ENCODE results near the gene PRKCQ.
A peak's percentile ranks its signal among the peaks of the same experiment; 100 is the strongest.

PRKCQ gene

DNA sequence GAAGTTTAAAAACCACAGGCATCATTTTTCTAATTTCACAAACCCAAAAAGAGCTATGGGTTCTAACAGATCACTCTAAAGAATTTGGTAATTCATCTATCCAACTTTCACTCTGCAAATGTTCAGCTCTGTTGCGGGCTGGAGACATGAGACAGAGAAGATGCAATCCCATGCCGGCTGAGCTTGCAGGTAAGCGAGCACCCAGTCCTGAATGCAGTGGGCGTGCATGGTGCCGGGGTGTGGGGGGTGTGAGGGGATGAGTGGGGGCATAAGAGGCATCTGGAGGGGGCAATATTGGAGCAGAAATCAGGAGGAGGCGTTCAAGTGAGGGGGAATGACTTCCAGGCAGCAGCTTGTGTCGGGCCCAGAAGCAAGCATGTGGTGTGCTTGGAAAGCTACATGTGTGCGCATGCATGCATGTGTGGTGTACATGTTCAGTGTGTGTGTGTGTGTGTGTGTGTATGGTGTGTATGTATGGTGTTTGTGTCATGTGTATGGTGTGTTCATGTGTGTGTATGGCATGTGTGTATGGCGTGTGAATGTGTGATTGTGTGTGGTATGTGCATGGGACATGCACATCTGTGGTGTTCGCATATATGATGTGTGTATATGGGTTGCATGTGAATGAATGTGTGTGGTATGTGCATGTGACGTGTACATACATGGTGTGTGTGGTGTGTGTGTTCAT is 172.9 kb downstream of the PRKCQ start:
- DNase-seq (ENCODE audit: low read depth, low spot score) = no peak
- H3K4me3 ChIP-seq (ENCODE audit: low read depth, low read length) = no peak overlapping the region
- ChIA-PET POLR2A (no interaction called here), CTCF (interaction anchor here (0.6 to 3.1 kb wide), 17 partner anchors 9 to 458 kb away, joined by 3 to 45 read pairs (median 7); partner anchors contain the start of genes PFKFB3 and RBM17)
- TF ChIP-seq, protein P1, sequence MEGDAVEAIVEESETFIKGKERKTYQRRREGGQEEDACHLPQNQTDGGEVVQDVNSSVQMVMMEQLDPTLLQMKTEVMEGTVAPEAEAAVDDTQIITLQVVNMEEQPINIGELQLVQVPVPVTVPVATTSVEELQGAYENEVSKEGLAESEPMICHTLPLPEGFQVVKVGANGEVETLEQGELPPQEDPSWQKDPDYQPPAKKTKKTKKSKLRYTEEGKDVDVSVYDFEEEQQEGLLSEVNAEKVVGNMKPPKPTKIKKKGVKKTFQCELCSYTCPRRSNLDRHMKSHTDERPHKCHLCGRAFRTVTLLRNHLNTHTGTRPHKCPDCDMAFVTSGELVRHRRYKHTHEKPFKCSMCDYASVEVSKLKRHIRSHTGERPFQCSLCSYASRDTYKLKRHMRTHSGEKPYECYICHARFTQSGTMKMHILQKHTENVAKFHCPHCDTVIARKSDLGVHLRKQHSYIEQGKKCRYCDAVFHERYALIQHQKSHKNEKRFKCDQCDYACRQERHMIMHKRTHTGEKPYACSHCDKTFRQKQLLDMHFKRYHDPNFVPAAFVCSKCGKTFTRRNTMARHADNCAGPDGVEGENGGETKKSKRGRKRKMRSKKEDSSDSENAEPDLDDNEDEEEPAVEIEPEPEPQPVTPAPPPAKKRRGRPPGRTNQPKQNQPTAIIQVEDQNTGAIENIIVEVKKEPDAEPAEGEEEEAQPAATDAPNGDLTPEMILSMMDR (IDR thresholded peaks at IDR 0.05; ENCODE audit: insufficient read depth, low read length, missing control alignments) = no peak

DNA sequence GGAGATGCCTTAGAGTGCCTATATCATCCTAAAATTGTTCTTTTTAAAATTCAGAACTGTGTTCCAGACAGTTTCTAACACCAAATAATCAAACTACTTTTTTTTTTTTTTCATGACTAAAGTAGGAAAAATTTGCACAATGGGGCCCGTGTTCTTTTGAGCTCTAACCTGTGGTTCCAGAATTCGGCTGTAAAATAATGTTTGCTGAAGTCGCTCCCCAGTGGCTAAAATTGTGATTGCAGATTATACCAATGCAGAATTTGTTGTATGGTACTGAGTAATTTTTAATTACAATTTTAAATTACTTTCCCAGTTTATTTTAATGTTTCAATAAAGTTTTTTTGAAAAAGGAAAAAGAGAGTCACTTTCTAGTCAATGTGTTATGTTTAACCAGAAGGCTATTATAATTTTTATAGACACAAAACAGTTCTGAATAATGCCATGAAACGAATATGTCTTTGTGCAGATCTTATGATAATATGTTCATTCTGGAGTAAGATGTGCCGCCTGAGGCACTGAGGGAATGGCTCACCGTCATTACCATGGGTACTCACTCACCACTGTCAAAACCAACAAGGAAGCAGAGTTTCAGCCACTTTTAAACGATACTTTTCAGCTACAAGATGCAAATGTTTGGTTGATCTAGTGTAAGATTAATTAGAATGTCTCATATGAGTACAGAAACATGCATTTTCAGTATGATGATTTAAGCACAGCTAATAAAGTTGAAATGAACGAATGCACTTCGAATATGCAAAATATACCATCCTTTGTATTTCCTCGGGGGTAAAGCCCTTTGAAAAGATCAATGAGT is 173.6 kb downstream of the PRKCQ start:
- TF ChIP-seq, protein P1 (IDR thresholded peaks at IDR 0.05; ENCODE audit: insufficient read depth, low read length, missing control alignments) = peak; percentile 31
- ChIA-PET CTCF (interaction anchor here (0.6 to 3.1 kb wide), 27 partner anchors 8 to 784 kb away, joined by 3 to 45 read pairs (median 5); partner anchors contain the start of genes PFKFB3 and RBM17), POLR2A (interaction anchor here (1.6 kb wide), 1 partner anchor 204 kb away, joined by 9 read pairs; the partner anchor contains the start of gene PFKFB3)
- no peak for DNase-seq (ENCODE audit: low read depth, low spot score)
- no peak overlapping the region for H3K4me3 ChIP-seq (ENCODE audit: low read depth, low read length)

DNA sequence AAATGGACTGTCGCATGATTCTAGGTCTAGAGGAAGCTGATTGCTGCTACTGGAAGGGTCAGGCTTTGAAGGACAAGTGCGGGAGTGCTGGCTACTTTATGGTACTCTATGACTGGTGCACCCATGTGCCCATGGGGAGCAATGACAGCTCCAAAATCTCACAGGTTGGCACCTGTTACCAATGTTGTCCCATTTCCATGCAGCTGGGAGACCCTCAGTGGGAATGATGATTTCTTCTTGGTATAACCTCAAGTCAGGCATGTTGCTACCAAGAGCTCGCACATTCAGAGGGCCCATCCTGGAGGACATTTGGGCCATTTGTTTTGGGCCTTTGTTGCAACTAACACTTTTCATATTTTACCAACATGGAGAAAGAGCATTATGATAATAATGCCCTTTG is 174.4 kb downstream of the PRKCQ start:
- no peak for DNase-seq (ENCODE audit: low read depth, low spot score)
- TF ChIP-seq, protein P1 (IDR thresholded peaks at IDR 0.05; ENCODE audit: insufficient read depth, low read length, missing control alignments) = no peak
- POLR2A ChIA-PET = interaction anchor here (1.6 kb wide), 1 partner anchor 203 kb away, joined by 9 read pairs; the partner anchor contains the start of gene PFKFB3
- CTCF ChIA-PET = interaction anchor here (0.7 to 3.1 kb wide), 26 partner anchors 9 to 783 kb away, joined by 3 to 45 read pairs (median 5); partner anchors contain the start of genes PFKFB3 and RBM17
- H3K4me3 ChIP-seq (ENCODE audit: low read depth, low read length) = no peak overlapping the region

DNA sequence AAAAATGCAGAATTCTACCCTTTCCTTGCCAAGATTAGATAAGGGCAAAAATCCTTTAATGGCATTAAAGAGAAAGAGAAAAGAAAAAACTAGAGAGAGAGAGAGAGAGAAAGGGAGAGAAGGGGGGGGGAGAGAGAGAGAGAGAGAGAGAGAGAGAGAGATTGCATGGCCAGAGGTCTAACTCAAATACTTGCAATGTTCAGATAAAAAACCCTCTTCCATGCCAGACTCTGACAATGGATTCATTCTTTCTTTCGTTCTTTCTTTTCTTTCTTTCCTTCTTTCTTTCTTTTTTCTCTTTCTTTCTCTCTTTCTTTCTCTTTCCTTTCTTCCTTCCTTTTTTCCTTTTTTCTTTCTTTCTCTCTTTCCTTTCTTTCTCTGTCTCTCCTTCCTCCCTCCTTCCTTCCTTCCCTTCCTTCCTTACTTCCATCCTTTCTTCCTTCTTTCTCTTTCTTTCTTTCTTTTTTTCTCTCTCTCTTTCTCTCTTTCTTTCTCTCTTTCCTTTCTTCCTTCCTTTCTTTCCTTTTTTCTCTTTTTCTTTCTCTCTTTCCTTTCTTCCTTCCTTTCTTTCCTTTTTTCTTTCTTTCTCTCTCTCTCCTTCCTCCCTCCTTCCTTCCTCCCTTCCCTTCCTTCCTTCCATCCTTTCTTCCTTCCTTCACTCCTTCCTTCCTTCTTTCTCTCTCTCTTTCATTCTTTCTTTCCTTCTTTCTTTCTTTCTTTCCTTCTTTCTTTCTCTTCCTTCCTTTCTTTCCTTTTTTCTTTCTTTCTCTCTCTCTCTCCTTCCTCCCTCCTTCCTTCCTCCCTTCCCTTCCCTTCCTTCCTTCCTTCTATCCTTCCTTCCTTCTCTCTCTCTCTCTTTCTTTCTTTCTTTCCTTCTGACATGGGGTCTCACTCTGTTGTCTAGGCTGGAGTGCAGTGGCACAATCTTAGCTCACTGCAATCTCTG is 175.7 kb downstream of the PRKCQ start:
- no peak overlapping the region for H3K4me3 ChIP-seq (ENCODE audit: low read depth, low read length)
- CTCF ChIA-PET = interaction anchor here (1.6 to 10.1 kb wide), 11 partner anchors 166 to 391 kb away, joined by 3 to 278 read pairs (median 35); partner anchors contain the start of genes PFKFB3 and RBM17
- POLR2A ChIA-PET = no interaction called here
- no peak for DNase-seq (ENCODE audit: low read depth, low spot score)
- TF ChIP-seq, protein P1 (IDR thresholded peaks at IDR 0.05; ENCODE audit: insufficient read depth, low read length, missing control alignments) = no peak

DNA sequence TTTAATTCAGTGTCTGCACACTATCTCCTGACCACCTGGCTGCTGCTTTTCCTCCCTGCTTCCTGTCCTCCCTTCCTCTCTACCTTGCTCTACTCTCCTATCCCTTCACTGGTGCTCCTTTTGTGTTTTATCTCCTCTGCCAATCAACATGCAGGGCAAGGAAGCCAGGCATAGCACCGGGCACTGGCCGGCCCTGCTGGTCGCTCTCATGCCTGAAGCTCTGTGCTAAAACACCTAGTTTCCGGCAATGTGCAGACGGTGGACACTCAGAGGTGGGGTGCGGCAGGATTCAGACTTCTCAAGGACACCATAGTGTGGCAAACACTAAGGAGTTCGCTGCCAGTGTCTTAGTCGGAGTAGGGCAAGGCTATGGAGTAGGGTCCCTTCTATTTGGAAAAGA is 177.1 kb downstream of the PRKCQ start:
- no peak for DNase-seq (ENCODE audit: low read depth, low spot score)
- H3K4me3 ChIP-seq (ENCODE audit: low read depth, low read length) = no peak overlapping the region
- ChIA-PET POLR2A (interaction anchor here (8.6 kb wide), 1 partner anchor 201 kb away, joined by 201 read pairs; the partner anchor contains the start of gene PFKFB3), CTCF (interaction anchor here (1.0 to 10.1 kb wide), 22 partner anchors 8 to 459 kb away, joined by 3 to 278 read pairs (median 11); partner anchors contain the start of genes PFKFB3 and RBM17)
- TF ChIP-seq, protein P1 (IDR thresholded peaks at IDR 0.05; ENCODE audit: insufficient read depth, low read length, missing control alignments) = no peak
